Measurements from ENCODE around the gene KHNYN. TPM values are rescaled to one million over a fixed set of nuclear protein-coding genes. Genes with fewer than 3 reads are reported as not detected.

The KHNYN gene
- total and polyA plus RNA-seq, 2 experiments from 2014 or later: 2.7 to 28.1 TPM

GRCh38 chr14:24442240-24443052 lies 12.7 kb downstream of the KHNYN start, which contains the start of gene SDR39U1:
Gene SDR39U1, minus strand, starts transcription at chr14:24442776. Its CDS starts 7 bp downstream, at chr14:24442769.
- peak; percentile 64 for TF ChIP-seq CREB1 (CRISPR knock-in tag; IDR thresholded peaks at IDR 0.05; ENCODE audit: low read depth)
- no peak for TF ChIP-seq REST (IDR thresholded peaks at IDR 0.05; ENCODE audit: unreplicated experiment)
- TF ChIP-seq POLR2AphosphoS5 (IDR thresholded peaks at IDR 0.05; ENCODE audit: low read depth): peak; percentile 56
- peak; percentile 63; the same call in 1 of the 2 replicates for TF ChIP-seq ETS1 (IDR thresholded peaks at IDR 0.05)
- H2AFZ ChIP-seq: peak within 1 kb of the TSS; percentile 43
- peaks cover 7% of the 10 kb centered on the region; the same call in 1 of the 2 replicates for H3K36me3 ChIP-seq (ENCODE audit: insufficient read depth)
- H3K27me3 ChIP-seq (ENCODE audit: insufficient read depth): no peaks in the 10 kb centered on the region
- no peaks in the 10 kb centered on the region for H3K9me2 ChIP-seq (ENCODE audit: insufficient read depth)
- no peaks in the 10 kb centered on the region; the same call in 1 of the 2 replicates for H4K20me1 ChIP-seq (replicated peaks; ENCODE audit: insufficient read depth)
- H3F3A ChIP-seq (replicated peaks; ENCODE audit: low read depth): peaks cover 7% of the 10 kb centered on the region; the same call in 1 of the 2 replicates
- DNase-seq (ENCODE audit: low spot score) (peak; percentile 99), ATAC-seq (peak; percentile 90)
- Mint-ChIP-seq H3K27me3 (ENCODE audit: insufficient read depth, low read depth, poor library complexity) (peaks cover 2% of the 10 kb centered on the region), H3K9me3 (no peaks in the 10 kb centered on the region), H3K4me1 (peaks cover 5% of the 10 kb centered on the region; the same call in 1 of the 3 replicates), H3K36me3 (ENCODE audit: low read depth) (peaks cover 36% of the 10 kb centered on the region), H3K4me3 (peak within 1 kb of the TSS; percentile 88), H3K27ac (peak within 1 kb of the TSS; percentile 99)
- peak within 1 kb of the TSS; percentile 97 for H3K27ac ChIP-seq (ENCODE audit: low read depth)
- peak within 1 kb of the TSS; percentile 70 for H3K4me3 ChIP-seq
- H3K79me2 ChIP-seq (replicated peaks; ENCODE audit: insufficient read depth): peaks cover 13% of the 10 kb centered on the region
- H3K4me1 ChIP-seq (ENCODE audit: insufficient read depth): peaks cover 13% of the 10 kb centered on the region
- peak within 1 kb of the TSS; percentile 84 for H3K4me2 ChIP-seq

- H2AFZ ChIP-seq: peak overlapping the region; percentile 43
- peaks cover 7% of the 10 kb centered on the region; the same call in 1 of the 2 replicates for H3K36me3 ChIP-seq (ENCODE audit: insufficient read depth)
- H3K4me2 ChIP-seq: peak overlapping the region; percentile 81
- DNase-seq (ENCODE audit: low spot score): no peak
- H3K27ac Mint-ChIP-seq: peak overlapping the region; percentile 99
- H3K9me2 ChIP-seq (ENCODE audit: insufficient read depth): no peaks in the 10 kb centered on the region
- peaks cover 13% of the 10 kb centered on the region for H3K79me2 ChIP-seq (replicated peaks; ENCODE audit: insufficient read depth)
- H3K4me1 ChIP-seq (ENCODE audit: insufficient read depth): peaks cover 13% of the 10 kb centered on the region
- peaks cover 5% of the 10 kb centered on the region; the same call in 1 of the 3 replicates for H3K4me1 Mint-ChIP-seq
- peaks cover 30% of the 10 kb centered on the region for H3K36me3 Mint-ChIP-seq (ENCODE audit: low read depth)
- H3K9me3 Mint-ChIP-seq: no peaks in the 10 kb centered on the region; the same call in 2 of the 3 replicates
- peaks cover 2% of the 10 kb centered on the region for H3K27me3 Mint-ChIP-seq (ENCODE audit: insufficient read depth, low read depth, poor library complexity)
- peak overlapping the region; percentile 88 for H3K4me3 Mint-ChIP-seq
- ATAC-seq: no peak
- peaks cover 7% of the 10 kb centered on the region; the same call in 1 of the 2 replicates for H3F3A ChIP-seq (replicated peaks; ENCODE audit: low read depth)
- peak overlapping the region; percentile 70 for H3K27ac ChIP-seq (ENCODE audit: low read depth)
- no peaks in the 10 kb centered on the region; the same call in 1 of the 2 replicates for H4K20me1 ChIP-seq (replicated peaks; ENCODE audit: insufficient read depth)
- no peaks in the 10 kb centered on the region for H3K27me3 ChIP-seq (ENCODE audit: insufficient read depth)
- H3K4me3 ChIP-seq: peak overlapping the region; percentile 70
- TF ChIP-seq JUNB (IDR thresholded peaks at IDR 0.05; ENCODE audit: unreplicated experiment) (no peak), EZH2phosphoT487 (IDR thresholded peaks at IDR 0.05; ENCODE audit: unreplicated experiment) (no peak), ETS1 (IDR thresholded peaks at IDR 0.05) (no peak), ZNF331 (CRISPR knock-in tag; IDR thresholded peaks at IDR 0.05; ENCODE audit: low read depth) (no peak), STAT1 (IDR thresholded peaks at IDR 0.05; ENCODE audit: unreplicated experiment) (no peak), CTCF (conservative IDR thresholded peaks at IDR 0.05; ENCODE audit: low read depth in 2 of 2) (no peak), POLR2AphosphoS5 (IDR thresholded peaks at IDR 0.05; ENCODE audit: low read depth) (no peak), EZH2 (IDR thresholded peaks at IDR 0.05; ENCODE audit: low read depth, unreplicated experiment) (no peak), NANOG (IDR thresholded peaks at IDR 0.05; ENCODE audit: borderline replicate concordance) (no peak), CREB1 (CRISPR knock-in tag; IDR thresholded peaks at IDR 0.05; ENCODE audit: low read depth) (no peak), ZNF114 (CRISPR knock-in tag; IDR thresholded peaks at IDR 0.05) (no peak)
These were observed 13.4 kb downstream of the KHNYN start for GRCh38 chr14:24443053-24443665.
